ENCODE measurements around the gene FXYD2. TPM values are rescaled to one million over a fixed set of nuclear protein-coding genes. Genes with fewer than 3 reads are reported as not detected.
A peak's percentile ranks its signal among the peaks of the same experiment; 100 is the strongest.

The FXYD2 gene
- total RNA-seq, 1 experiment from 2014 or later, result not detected

GRCh38 chr11:117836077-117836960 is 11.8 kb upstream of the FXYD2 start:
- no peak for DNase-seq (ENCODE audit: low read depth)

GRCh38 chr11:117835576-117835975 is 11.0 kb upstream of the FXYD2 start:
- DNase-seq (ENCODE audit: low read depth), result no peak

DNA sequence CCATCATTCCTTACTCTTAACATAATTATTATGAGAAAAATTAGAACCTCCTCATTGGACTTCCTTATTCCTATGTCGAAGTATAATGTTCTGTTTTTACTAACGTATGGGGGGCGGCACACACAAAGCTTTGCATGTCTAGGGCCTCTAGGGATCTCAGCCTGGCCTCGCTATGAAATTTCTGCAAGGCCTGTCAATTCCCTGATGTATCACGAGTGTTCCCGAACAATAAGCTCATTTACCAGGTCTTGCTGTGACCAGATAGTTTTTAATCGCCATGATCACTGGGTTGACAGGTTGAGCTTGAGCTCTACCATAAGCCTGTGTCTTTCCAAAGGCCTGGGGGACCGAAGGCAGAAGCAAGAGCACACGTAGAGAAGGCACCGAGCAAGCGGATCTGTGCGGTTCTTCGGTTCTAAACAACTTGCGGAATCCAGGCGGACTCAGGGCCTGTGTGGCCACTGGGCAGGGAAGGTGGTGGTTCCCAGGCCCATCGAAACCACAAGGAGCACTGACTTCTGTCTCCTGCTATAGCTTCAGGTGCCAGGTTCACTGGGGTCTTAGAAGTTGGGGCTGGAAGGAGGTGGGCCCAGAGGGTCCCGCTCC is 10.4 kb upstream of the FXYD2 start:
- DNase-seq (ENCODE audit: low read depth), result no peak

DNA sequence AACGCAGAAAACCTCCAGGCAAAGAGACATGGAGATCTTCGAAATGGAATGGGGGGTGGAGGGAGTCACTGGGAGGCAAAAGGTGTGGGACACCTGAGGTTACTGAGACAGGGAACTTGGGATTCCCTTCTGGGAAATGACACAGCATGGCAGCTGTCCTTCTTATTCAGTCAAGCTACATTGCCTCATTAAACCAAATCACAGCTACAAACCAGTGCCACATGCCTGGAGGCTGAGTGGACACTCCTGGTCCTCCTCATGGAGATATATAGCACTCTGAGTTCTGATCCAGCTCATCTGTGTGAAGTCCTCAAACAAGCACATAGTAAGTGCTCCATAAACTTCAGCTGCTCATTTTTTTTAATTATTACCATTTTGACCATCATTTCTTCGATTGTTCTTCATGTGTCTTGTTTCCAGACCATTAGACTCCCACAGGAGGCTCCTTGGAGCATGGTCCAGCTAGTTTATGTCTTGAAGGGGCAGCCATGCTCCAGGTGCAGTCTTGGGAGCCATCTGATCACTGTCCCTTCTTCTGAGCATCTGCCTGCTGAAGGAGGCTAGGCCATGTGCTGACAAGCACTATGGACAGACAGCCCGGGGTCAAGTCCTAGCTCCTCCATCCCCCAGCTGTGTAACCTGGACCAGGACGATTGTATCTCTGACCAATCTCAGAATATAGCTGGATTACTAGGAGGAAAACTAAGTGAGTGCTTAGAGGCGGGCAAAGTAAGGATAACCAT is 9.7 kb upstream of the FXYD2 start:
- no peak for DNase-seq (ENCODE audit: low read depth)

DNA sequence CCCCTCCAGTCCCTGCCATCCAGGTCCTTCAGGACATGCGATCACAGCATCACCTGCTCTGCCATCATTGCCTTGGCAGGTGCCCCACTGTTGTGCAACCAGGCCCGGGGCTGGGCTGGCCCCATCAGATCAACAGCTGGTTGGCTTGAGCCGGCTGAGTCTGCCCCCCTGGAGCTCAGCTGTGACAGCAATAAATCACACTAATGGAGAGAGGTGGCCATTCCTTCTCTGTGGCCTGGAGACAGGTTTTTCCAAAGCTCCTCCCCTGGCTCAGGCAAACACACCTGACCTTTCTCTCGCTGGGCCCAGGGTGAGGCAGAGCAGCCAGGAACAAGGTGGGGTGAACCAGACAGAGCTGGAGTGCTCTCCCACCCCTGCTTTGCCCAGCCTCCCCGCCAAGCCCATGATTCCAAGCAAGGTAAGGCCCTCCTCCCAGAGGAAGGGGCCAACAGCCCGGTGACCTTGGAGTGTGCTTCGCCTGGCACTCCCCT is 8.9 kb upstream of the FXYD2 start:
- DNase-seq (ENCODE audit: low read depth), result no peak

DNA sequence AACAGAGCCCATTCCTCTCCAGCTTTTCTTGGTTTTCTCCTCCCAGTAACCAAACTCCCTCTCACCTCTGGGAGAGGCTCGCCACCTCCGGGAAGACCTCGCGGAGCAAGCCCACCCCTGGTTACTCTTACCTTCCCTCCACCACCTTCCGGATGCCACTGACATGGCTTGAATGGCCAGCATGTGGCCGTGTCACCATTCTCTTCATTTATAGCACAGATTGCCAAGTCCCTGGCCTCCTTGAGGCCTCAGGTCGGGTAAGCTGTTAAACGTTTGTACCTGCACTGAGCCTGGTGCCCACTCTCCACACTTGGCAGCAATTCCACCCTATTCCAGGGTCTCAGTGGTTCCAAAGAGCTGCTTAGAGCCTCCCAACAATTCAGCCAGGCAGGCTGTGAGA is 8.0 kb upstream of the FXYD2 start:
- DNase-seq (ENCODE audit: low read depth), result no peak

GRCh38 chr11:117831661-117832415 is 7.3 kb upstream of the FXYD2 start:
- DNase-seq (ENCODE audit: low read depth), result no peak

GRCh38 chr11:117830674-117831351 is 6.3 kb upstream of the FXYD2 start:
- DNase-seq (ENCODE audit: low read depth), result no peak

DNA sequence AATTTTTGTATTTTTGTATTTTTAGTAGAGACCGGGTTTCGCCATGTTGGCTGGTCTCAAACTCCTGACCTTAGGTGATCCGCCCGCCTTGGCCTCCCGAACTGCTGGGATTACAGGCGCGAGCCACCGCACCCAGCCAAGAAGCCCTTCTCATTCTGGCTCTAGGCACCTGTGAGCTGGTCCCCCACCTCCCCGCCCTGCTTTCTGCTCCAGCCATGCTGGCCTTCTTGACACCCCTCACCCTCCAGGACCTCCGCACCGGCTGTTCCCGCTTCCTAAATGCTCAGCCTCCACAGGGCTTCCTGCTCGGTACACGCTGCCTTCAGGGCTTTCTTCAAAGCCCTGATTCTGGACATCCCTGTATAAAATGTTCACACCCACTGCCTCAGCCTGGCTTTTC is 5.5 kb upstream of the FXYD2 start:
- DNase-seq (ENCODE audit: low read depth), result no peak

- no peak for DNase-seq (ENCODE audit: low read depth)
Observed at GRCh38 chr11:117829369-117829725, 4.8 kb upstream of the FXYD2 start.

- peak; percentile 90 for DNase-seq (ENCODE audit: low read depth)
Observed at GRCh38 chr11:117828611-117829368, 4.2 kb upstream of the FXYD2 start.

GRCh38 chr11:117827521-117828511 is 3.3 kb upstream of the FXYD2 start:
- no peak for DNase-seq (ENCODE audit: low read depth)

GRCh38 chr11:117826832-117827231 is 2.3 kb upstream of the FXYD2 start:
- no peak for DNase-seq (ENCODE audit: low read depth)

GRCh38 chr11:117826190-117826570 is 1.6 kb upstream of the FXYD2 start:
- DNase-seq (ENCODE audit: low read depth), result no peak

GRCh38 chr11:117825538-117826189 is 1.1 kb upstream of the FXYD2 start:
- DNase-seq (ENCODE audit: low read depth), result no peak

DNA sequence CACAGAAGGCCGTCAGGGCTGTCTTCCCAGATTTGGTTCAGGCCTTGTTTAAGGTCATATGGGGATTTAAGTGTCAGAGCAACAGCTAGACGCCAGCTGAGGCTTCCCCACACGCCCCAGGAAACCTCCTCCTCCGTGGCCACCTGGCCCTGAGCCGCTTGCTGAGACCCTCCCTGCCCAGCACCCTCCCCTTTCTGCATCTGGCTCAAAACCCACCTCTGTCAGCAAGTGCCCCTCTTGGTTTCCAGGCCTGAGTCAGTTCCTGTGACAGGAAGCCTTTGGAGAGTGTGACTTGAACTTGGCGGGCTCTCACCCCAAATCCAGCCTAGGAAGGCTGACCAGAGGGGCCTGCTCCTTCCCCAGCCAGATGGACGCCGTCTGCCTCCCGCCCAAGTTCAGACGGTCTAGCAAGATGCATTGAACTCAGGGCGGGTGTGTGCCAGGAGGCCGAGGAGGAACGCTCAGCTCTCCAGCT is 561 bp downstream of the FXYD2 start:
- peak; percentile 65 for DNase-seq (ENCODE audit: low read depth)

GRCh38 chr11:117823294-117823945 is 1.1 kb downstream of the FXYD2 start:
- DNase-seq (ENCODE audit: low read depth), result no peak

All from HT1080 (cell line).